Prostate gland (tissue), 2 donors: ENCODE data around the gene PHLDA3. TPM values are rescaled to one million over a fixed set of nuclear protein-coding genes. Genes with fewer than 3 reads are reported as not detected.

ENCODE experiments used
- DNase-seq: peaks from one replicate; pipeline ENCODE4 v3.0.0-alpha.2; 2019; ENCODE audit warnings: low spot score
- H3K27ac ChIP-seq, 2 donors: fragments of 200-600 bp; sonication (generic); 2 replicates each; pipeline ENCODE4 v1.5.1; 2017 to 2019
- H3K27me3 ChIP-seq: fragments of 200-600 bp; sonication (generic); replicated peaks from 2 replicates; pipeline ENCODE4 v1.5.1; 2019; ENCODE audit not compliant: insufficient read depth
- H3K36me3 ChIP-seq, 2 donors: fragments of 200-600 bp; sonication (generic); 1 replicate in 1 of 2; 2 replicates in 1 of 2; pipeline versions ENCODE4 v1.5.1 to v1.8.1; 2017 to 2019
- H3K4me1 ChIP-seq: fragments of 200-600 bp; sonication (generic); replicated peaks from 2 replicates; pipeline ENCODE4 v1.5.1; 2019
- H3K4me3 ChIP-seq, 2 donors: fragments of 200-600 bp; sonication (generic); 2 replicates each; pipeline ENCODE4 v1.5.1; 2017 to 2019
- H3K9me3 ChIP-seq: fragments of 200-600 bp; sonication (generic); 2 replicates; pipeline ENCODE4 v1.5.1; 2017
- POLR2A ChIP-seq: fragments of 450-650 bp; IDR thresholded peaks from one replicate; pipeline ENCODE4 v1.6.1; 2016; ENCODE audit warnings: antibody characterized with exemption, mild to moderate bottlenecking
- POLR2AphosphoS5 ChIP-seq: sonication (generic); formaldehyde crosslinking; IDR thresholded peaks from one replicate; pipeline ENCODE4 v1.6.1; 2017; ENCODE audit warnings: antibody characterized with exemption
- WGBS: methylation state at CpG from one replicate; pipeline ENCODE4 v1.1.5; 2018; 5-methylcytosine and 5-hydroxymethylcytosine counted together
- intact Hi-C: fragments of 100-400 bp; cut with DNase I; formaldehyde crosslinking; loops from one replicate; pipeline ENCODE4 v1.14.2; 2022
- total RNA-seq, 2 donors: library from RNA; depleted of rRNA; stranded (reverse); fragments of >200 nt; gene quantifications; one replicate each; pipeline ENCODE4 v1.1.0, GENCODE V29; 2016
- TF ChIP-seq, protein P1 (sequence below), 4 experiments: fragments of 200-600 bp in 2 of 4; fragments of 450-650 bp in 2 of 4; sonication (generic) in 2 of 4; IDR thresholded peaks; 1 replicate in 3 of 4; 2 replicates in 1 of 4; pipeline ENCODE4 v1.5.1; 2016 to 2019; ENCODE audit warnings: antibody characterized with exemption in 4 of 4, mild to moderate bottlenecking in 2 of 4, moderate library complexity in 2 of 4

The PHLDA3 gene
- total RNA-seq, 2 donors from 2014 or later = 49.7 to 73.9 TPM

DNA sequence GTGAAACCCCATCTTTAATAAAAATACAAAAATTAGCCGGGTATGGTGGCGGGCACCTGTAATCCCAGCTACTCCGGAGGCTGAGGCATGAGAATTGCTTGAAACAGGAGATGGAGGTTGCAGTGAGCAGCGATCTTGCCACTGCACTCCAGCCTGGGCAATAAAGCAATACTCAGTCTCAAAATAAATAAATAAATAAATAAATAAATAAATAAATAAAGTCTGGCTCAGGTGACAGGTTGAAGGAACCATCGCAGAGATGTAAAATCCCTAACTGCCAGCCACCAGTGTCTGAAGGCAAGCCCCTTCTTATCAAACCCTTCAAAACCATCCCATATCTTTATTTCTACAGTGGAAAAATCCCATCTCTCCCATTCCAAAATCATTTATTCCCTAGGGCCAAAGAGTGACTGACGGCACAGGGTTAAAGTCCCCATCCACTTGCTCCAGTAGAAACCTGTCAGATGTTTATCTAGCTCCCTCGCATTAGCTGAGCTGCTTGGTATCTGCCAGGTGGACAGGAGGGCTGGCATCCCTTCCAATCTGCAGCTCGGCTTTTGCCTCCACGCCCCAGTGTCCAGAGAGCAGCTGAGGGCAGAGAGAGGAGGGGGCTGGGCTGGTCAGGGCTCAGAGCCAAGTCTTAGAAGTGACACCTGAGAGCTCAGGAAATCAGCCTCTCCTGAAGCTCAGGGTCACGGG is 33.0 kb upstream of the PHLDA3 start:
- H3K36me3 ChIP-seq = no peaks in the 10 kb centered on the region
- peak; percentile 37 for DNase-seq
- no peaks in the 10 kb centered on the region for H3K27me3 ChIP-seq
- H3K4me3 ChIP-seq = no peak overlapping the region
- TF ChIP-seq, protein P1, sequence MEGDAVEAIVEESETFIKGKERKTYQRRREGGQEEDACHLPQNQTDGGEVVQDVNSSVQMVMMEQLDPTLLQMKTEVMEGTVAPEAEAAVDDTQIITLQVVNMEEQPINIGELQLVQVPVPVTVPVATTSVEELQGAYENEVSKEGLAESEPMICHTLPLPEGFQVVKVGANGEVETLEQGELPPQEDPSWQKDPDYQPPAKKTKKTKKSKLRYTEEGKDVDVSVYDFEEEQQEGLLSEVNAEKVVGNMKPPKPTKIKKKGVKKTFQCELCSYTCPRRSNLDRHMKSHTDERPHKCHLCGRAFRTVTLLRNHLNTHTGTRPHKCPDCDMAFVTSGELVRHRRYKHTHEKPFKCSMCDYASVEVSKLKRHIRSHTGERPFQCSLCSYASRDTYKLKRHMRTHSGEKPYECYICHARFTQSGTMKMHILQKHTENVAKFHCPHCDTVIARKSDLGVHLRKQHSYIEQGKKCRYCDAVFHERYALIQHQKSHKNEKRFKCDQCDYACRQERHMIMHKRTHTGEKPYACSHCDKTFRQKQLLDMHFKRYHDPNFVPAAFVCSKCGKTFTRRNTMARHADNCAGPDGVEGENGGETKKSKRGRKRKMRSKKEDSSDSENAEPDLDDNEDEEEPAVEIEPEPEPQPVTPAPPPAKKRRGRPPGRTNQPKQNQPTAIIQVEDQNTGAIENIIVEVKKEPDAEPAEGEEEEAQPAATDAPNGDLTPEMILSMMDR (IDR thresholded peaks at IDR 0.05) = no peak
- peak; percentile 42 for TF ChIP-seq POLR2AphosphoS5
- H3K9me3 ChIP-seq = no peaks in the 10 kb centered on the region
- peak overlapping the region; percentile 91 to 96 for H3K27ac ChIP-seq
- 52% methylated on average over 9 of the region's 10 CpGs for WGBS
- intact Hi-C loops = no loop called here
- peaks cover 14% of the 10 kb centered on the region for H3K4me1 ChIP-seq

DNA sequence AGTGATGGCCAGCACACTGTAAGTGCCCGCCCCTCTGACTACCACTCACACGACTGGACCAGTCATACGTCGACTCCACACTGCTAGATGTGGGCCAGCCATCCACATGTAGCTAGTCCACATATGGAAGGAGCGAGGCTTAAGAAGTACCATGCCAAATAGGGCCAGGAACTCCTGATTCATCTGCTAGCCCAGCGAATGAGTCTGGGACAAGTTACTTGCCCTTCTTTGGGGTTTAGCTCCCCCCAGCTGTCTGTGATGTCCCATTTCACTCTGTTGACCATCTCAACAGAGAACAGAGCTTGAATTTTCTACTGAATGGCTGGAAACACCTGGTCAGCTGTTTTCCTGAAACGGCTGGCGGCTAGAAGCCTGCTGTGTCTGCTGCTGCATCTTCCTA is 32.2 kb upstream of the PHLDA3 start:
- no peak for DNase-seq
- Histone ChIP-seq H3K27ac (peak overlapping the region; percentile 91 to 96), H3K27me3 (no peaks in the 10 kb centered on the region), H3K4me3 (no peak overlapping the region), H3K36me3 (no peaks in the 10 kb centered on the region), H3K9me3 (no peaks in the 10 kb centered on the region), H3K4me1 (peaks cover 22% of the 10 kb centered on the region)
- TF ChIP-seq POLR2A (no peak), POLR2AphosphoS5 (no peak)
- TF ChIP-seq, protein P1 (IDR thresholded peaks at IDR 0.05) = no peak
- intact Hi-C loops = no loop called here
- WGBS = 58% methylated on average over 8 of the region's 8 CpGs

DNA sequence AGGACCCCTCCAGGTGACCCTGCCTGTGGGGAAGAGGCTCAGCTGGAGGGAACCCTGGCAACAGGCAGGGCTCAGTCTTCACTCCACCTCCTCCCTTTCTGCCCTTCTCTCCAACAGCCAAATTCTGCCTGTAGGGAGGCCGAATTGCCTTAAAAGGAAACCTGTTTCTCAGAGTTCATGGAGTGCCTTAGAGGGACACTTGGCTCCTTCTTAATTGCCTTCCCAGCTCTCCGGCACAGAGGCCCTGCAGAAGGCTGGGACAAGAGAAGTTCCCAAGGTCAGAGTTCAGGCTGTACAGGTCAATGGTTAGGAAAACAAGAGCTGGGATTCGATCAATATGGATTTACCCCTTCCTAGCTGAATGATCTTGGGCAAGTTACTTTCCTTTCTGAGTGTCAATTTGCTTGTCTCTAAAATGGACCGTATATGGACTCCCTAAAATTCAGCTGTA is 31.7 kb upstream of the PHLDA3 start:
- Histone ChIP-seq H3K27ac (peak overlapping the region; percentile 91 to 96), H3K36me3 (no peaks in the 10 kb centered on the region), H3K27me3 (no peaks in the 10 kb centered on the region), H3K4me1 (peaks cover 25% of the 10 kb centered on the region), H3K4me3 (no peak overlapping the region), H3K9me3 (no peaks in the 10 kb centered on the region)
- TF ChIP-seq POLR2A (no peak), POLR2AphosphoS5 (peak; percentile 67)
- TF ChIP-seq, protein P1 (IDR thresholded peaks at IDR 0.05) = no peak
- WGBS = 15% methylated on average over 4 of the region's 4 CpGs
- intact Hi-C loops = no loop called here
- DNase-seq = peak; percentile 55

DNA sequence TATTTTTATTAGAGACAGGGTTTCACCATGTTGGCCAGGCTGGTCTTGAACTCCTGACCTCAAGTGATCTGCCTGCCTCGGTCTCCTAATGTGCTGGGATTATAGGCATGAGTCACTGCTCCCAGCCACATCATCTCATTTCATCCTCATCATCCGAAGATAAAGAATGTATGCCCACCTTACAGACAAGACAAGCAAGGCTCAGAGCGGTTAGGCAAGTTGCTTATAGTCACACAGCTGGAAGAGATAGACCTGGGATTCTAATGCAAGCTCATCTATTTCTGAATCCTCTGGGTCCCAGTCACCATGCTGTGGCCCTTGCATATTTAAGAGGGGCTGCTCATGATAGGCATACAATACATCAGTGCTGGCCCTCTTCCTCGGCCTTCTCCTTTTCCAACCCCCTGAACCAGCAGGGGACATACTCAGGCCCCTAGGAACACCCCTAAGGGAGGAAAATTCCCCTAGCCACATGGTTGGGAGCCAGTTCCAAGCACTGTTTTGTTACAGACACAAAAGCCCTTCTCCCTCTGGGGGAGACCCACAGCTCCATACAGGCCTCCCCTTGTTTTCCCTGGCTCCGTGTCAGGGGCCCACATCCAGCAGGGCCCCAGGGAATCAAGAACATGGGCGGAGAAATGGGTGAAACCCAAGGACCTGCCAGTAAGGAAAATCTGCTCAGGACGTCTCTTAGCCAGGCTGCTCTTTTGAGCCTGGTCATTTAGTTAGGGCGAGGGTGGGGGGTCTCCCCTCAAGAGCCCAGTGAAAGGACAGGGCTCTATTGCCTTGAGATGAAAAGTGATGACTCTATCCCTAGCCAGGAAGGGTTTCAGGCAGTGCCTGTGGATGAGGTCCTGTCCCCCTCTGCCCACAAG is 31.0 kb upstream of the PHLDA3 start:
- intact Hi-C loops = no loop called here

More for the DNA sequence above, 31.0 kb upstream of the PHLDA3 start:
- Histone ChIP-seq H3K27ac (peak overlapping the region; percentile 91 to 96), H3K9me3 (no peaks in the 10 kb centered on the region), H3K4me3 (no peak overlapping the region), H3K27me3 (no peaks in the 10 kb centered on the region), H3K36me3 (peaks cover 0 to 3% of the 10 kb centered on the region in 2 donors), H3K4me1 (peaks cover 31% of the 10 kb centered on the region)
- peak; percentile 47 for DNase-seq
- WGBS = 29% methylated on average over 8 of the region's 8 CpGs
- TF ChIP-seq POLR2AphosphoS5 (peak; percentile 22), POLR2A (no peak)
- TF ChIP-seq, protein P1 (IDR thresholded peaks at IDR 0.05) = no peak
